GM12865 (cell line): ENCODE results near the gene NCBP3.
A peak's percentile ranks its signal among the peaks of the same experiment; 100 is the strongest.

ENCODE experiments used
- DNase-seq: peaks from one replicate; pipeline ENCODE4 v3.0.0; 2010; ENCODE audit warnings: low read depth
- H3K4me3 ChIP-seq: 2 replicates; pipeline ENCODE4 v1.5.1; 2011; ENCODE audit warnings: mild to moderate bottlenecking, low read depth, low read length, control low read depth
- CTCF ChIP-seq: IDR thresholded peaks from 2 replicates; pipeline ENCODE4 v1.5.1; 2011; ENCODE audit warnings: low read length, control low read depth, low read depth, inconsistent platforms; ENCODE audit not compliant: insufficient read depth; ENCODE audit errors: missing control alignments

The NCBP3 gene

GRCh38 chr17:3755335-3756030 is 90.6 kb downstream of the NCBP3 start:
- no peak overlapping the region for H3K4me3 ChIP-seq
- no peak for DNase-seq
- no peak for TF ChIP-seq CTCF

- no peak for TF ChIP-seq CTCF
- no peak overlapping the region for H3K4me3 ChIP-seq
- DNase-seq = peak; percentile 68
These were observed 91.3 kb downstream of the NCBP3 start for GRCh38 chr17:3754458-3755334.

GRCh38 chr17:3754066-3754457 is 92.0 kb downstream of the NCBP3 start:
- H3K4me3 ChIP-seq = no peak overlapping the region
- no peak for TF ChIP-seq CTCF
- no peak for DNase-seq

GRCh38 chr17:3753624-3754023 is 92.4 kb downstream of the NCBP3 start:
- DNase-seq = no peak
- no peak for TF ChIP-seq CTCF
- no peak overlapping the region for H3K4me3 ChIP-seq
